Measurements from ENCODE around the gene EGFL6.

EGFL6 gene

GRCh38 chrX:13536551-13536950 lies 32.9 kb upstream of the EGFL6 start:
- no peak overlapping the region for H3K4me3 ChIP-seq (ENCODE audit: low read depth, low read length)
- TF ChIP-seq CTCF (IDR thresholded peaks at IDR 0.05; ENCODE audit: borderline replicate concordance, insufficient read depth, low read depth, low read length) = no peak

DNA sequence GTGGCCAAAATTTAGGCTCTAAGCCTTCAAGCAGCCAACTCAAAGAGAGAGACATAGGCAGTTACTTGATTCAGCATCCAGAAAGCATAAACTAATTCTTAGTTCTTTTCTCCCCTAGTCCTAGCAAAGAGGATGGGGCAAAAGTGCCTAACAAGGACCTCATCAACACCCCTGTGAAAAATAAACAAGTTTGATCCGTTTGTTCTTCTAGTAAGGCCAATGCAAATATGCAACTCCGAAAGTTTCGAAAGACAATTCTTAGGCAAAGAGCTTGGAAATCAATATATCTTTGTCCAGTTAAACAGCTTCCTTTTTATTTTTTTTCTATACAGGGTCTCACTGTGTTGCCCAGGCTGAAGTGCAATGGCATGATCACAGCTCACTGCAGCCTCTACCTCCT lies 31.0 kb upstream of the EGFL6 start:
- TF ChIP-seq CTCF (IDR thresholded peaks at IDR 0.05; ENCODE audit: borderline replicate concordance, insufficient read depth, low read depth, low read length) = no peak
- H3K4me3 ChIP-seq (ENCODE audit: low read depth, low read length) = no peak overlapping the region

- TF ChIP-seq CTCF (IDR thresholded peaks at IDR 0.05; ENCODE audit: borderline replicate concordance, insufficient read depth, low read depth, low read length) = no peak
- no peak overlapping the region for H3K4me3 ChIP-seq (ENCODE audit: low read depth, low read length)
Observed at GRCh38 chrX:13540602-13541001, 28.8 kb upstream of the EGFL6 start.

GRCh38 chrX:13545726-13546125 lies 23.7 kb upstream of the EGFL6 start:
- no peak for TF ChIP-seq CTCF (IDR thresholded peaks at IDR 0.05; ENCODE audit: borderline replicate concordance, insufficient read depth, low read depth, low read length)
- no peak overlapping the region for H3K4me3 ChIP-seq (ENCODE audit: low read depth, low read length)

GRCh38 chrX:13547671-13548070 lies 21.7 kb upstream of the EGFL6 start:
- no peak overlapping the region for H3K4me3 ChIP-seq (ENCODE audit: low read depth, low read length)
- TF ChIP-seq CTCF (IDR thresholded peaks at IDR 0.05; ENCODE audit: borderline replicate concordance, insufficient read depth, low read depth, low read length) = no peak

DNA sequence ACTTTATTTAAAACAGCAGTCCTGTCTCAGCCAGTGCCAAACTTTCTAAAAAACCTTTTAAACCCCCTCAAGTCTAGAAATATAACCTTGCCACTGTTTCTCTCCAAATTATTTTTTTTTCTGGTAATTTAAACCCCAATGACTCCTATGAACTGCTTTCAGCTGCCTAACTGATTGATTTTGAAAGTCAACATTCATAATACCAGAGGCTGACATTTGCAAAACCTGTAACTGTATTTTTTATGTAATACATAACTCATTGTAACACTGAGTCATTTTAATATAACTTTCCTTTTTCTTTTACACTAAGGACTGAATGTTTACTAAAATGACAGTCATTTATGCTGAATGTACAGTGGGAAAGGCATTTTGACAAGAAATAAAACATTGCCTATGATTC lies 19.1 kb upstream of the EGFL6 start:
- TF ChIP-seq CTCF (IDR thresholded peaks at IDR 0.05; ENCODE audit: borderline replicate concordance, insufficient read depth, low read depth, low read length) = no peak
- H3K4me3 ChIP-seq (ENCODE audit: low read depth, low read length) = no peak overlapping the region

GRCh38 chrX:13551610-13552009 lies 17.8 kb upstream of the EGFL6 start:
- H3K4me3 ChIP-seq (ENCODE audit: low read depth, low read length) = no peak overlapping the region
- TF ChIP-seq CTCF (IDR thresholded peaks at IDR 0.05; ENCODE audit: borderline replicate concordance, insufficient read depth, low read depth, low read length) = no peak

Data from GM12875 (cell line).